ENCODE results near the gene CRYAA.
"Not testable (repeated sequence)": the region's sequence is repeated elsewhere in the genome, so short reads cannot be mapped to it uniquely, and the experiment has no call there.

Gene CRYAA

GRCh38 chr21:43168708-43169107, at the start of gene CRYAA:
Gene CRYAA, plus strand, starts transcription at chr21:43169008. Its CDS starts 92 bp downstream, at chr21:43169100.
- DNase-seq (ENCODE audit: low spot score): not testable (repeated sequence)

GRCh38 chr21:43130094-43130493, 38.7 kb upstream of the CRYAA start:
- not testable (repeated sequence) for DNase-seq (ENCODE audit: low spot score)

GRCh38 chr21:43134520-43134919, 34.3 kb upstream of the CRYAA start:
- DNase-seq (ENCODE audit: low spot score): not testable (repeated sequence)

- not testable (repeated sequence) for DNase-seq (ENCODE audit: low spot score)
These were observed 29.9 kb upstream of the CRYAA start for GRCh38 chr21:43138944-43139343.

GRCh38 chr21:43141407-43141806, 27.4 kb upstream of the CRYAA start:
- DNase-seq (ENCODE audit: low spot score): not testable (repeated sequence)

GRCh38 chr21:43146637-43147036, 22.2 kb upstream of the CRYAA start:
- DNase-seq (ENCODE audit: low spot score): not testable (repeated sequence)

GRCh38 chr21:43147999-43148398, 20.8 kb upstream of the CRYAA start:
- not testable (repeated sequence) for DNase-seq (ENCODE audit: low spot score)

- DNase-seq (ENCODE audit: low spot score): not testable (repeated sequence)
These were observed 19.5 kb upstream of the CRYAA start for GRCh38 chr21:43149344-43149743.

- DNase-seq (ENCODE audit: low spot score): not testable (repeated sequence)
These were observed 15.2 kb upstream of the CRYAA start for GRCh38 chr21:43153601-43154000.

- DNase-seq (ENCODE audit: low spot score): not testable (repeated sequence)
These were observed 9.3 kb upstream of the CRYAA start for GRCh38 chr21:43159279-43160175.

GRCh38 chr21:43161826-43162707, 6.7 kb upstream of the CRYAA start:
- not testable (repeated sequence) for DNase-seq (ENCODE audit: low spot score)

- DNase-seq (ENCODE audit: low spot score): not testable (repeated sequence)
These were observed 6.1 kb upstream of the CRYAA start for GRCh38 chr21:43162708-43163205.

GRCh38 chr21:43164823-43165222, 4.0 kb upstream of the CRYAA start:
- DNase-seq (ENCODE audit: low spot score): not testable (repeated sequence)

GRCh38 chr21:43165734-43166133, 3.1 kb upstream of the CRYAA start:
- DNase-seq (ENCODE audit: low spot score): not testable (repeated sequence)

- not testable (repeated sequence) for DNase-seq (ENCODE audit: low spot score)
These were observed 550 bp downstream of the CRYAA start for GRCh38 chr21:43169230-43169886.

- not testable (repeated sequence) for DNase-seq (ENCODE audit: low spot score)
These were observed 1.1 kb downstream of the CRYAA start for GRCh38 chr21:43169891-43170290.

- DNase-seq (ENCODE audit: low spot score): not testable (repeated sequence)
These were observed 4.0 kb downstream of the CRYAA start for GRCh38 chr21:43172812-43173211.

GRCh38 chr21:43173438-43173837, 4.6 kb downstream of the CRYAA start:
- not testable (repeated sequence) for DNase-seq (ENCODE audit: low spot score)

GRCh38 chr21:43173930-43174329, 5.1 kb downstream of the CRYAA start:
- not testable (repeated sequence) for DNase-seq (ENCODE audit: low spot score)

GRCh38 chr21:43174998-43175397, 6.2 kb downstream of the CRYAA start:
- not testable (repeated sequence) for DNase-seq (ENCODE audit: low spot score)

GRCh38 chr21:43176621-43177020, 7.8 kb downstream of the CRYAA start:
- not testable (repeated sequence) for DNase-seq (ENCODE audit: low spot score)

All from CD4-positive, alpha-beta T cell treated with Interleukin-6 at 100 ng/mL for 8 hours (primary cell).